SK-N-SH treated with all-trans-retinoic acid at 6 μM for 48 hours (cell line): ENCODE results near the gene ATOH7.

ENCODE experiments used
- ATAC-seq: fragments of 200-7000 bp; cut with Tn5 transposase; 3 replicates; pipeline ENCODE4 v1.9.1; 2020; ENCODE audit warnings: mild to moderate bottlenecking, moderate library complexity
- ARNTL ChIP-seq: fragments of 450-650 bp; formaldehyde crosslinking; IDR thresholded peaks from 2 replicates; pipeline ENCODE4 v1.5.0; 2020; ENCODE audit warnings: low read depth, mild to moderate bottlenecking, moderate library complexity, borderline replicate concordance
- CSDC2 ChIP-seq: fragments of 250-450 bp; sonication (Bioruptor Pico); IDR thresholded peaks from 2 replicates; pipeline ENCODE4 v1.5.0; 2020; ENCODE audit warnings: mild to moderate bottlenecking, moderate library complexity
- ESRRG ChIP-seq: fragments of 250-450 bp; sonication (Bioruptor Pico); IDR thresholded peaks from 2 replicates; pipeline ENCODE4 v1.6.1; 2021; ENCODE audit warnings: mild to moderate bottlenecking
- GLIS3 ChIP-seq: fragments of 250-450 bp; sonication (Bioruptor Pico); IDR thresholded peaks from 2 replicates; pipeline ENCODE4 v1.5.0; 2020; ENCODE audit warnings: mild to moderate bottlenecking, moderate library complexity
- ISL1 ChIP-seq: fragments of 250-450 bp; sonication (Bioruptor Pico); IDR thresholded peaks from 2 replicates; pipeline ENCODE4 v2.1.2; 2022; ENCODE audit warnings: mild to moderate bottlenecking, moderate library complexity
- OSR1 ChIP-seq: fragments of 250-450 bp; sonication (Bioruptor Pico); IDR thresholded peaks from 2 replicates; pipeline ENCODE4 v1.8.0; 2022; ENCODE audit warnings: moderate library complexity, mild to moderate bottlenecking, inconsistent platforms
- PPARA ChIP-seq: fragments of 250-450 bp; sonication (Bioruptor Pico); IDR thresholded peaks from 2 replicates; pipeline ENCODE4 v1.5.0; 2020; ENCODE audit warnings: mild to moderate bottlenecking, borderline replicate concordance
- RARB ChIP-seq: fragments of 250-450 bp; sonication (Bioruptor Pico); IDR thresholded peaks from 2 replicates; pipeline ENCODE4 v1.8.0; 2021; ENCODE audit warnings: mild to moderate bottlenecking, moderate library complexity
- SNAI2 ChIP-seq: fragments of 250-450 bp; sonication (Bioruptor Pico); IDR thresholded peaks from 2 replicates; pipeline ENCODE4 v1.5.0; 2020; ENCODE audit warnings: mild to moderate bottlenecking, moderate library complexity
- TCF4 ChIP-seq: fragments of 250-450 bp; sonication (Bioruptor Pico); IDR thresholded peaks from 2 replicates; pipeline ENCODE4 v1.8.0; 2021; ENCODE audit warnings: mild to moderate bottlenecking, moderate library complexity, borderline replicate concordance
- TOX ChIP-seq: fragments of 250-450 bp; sonication (Bioruptor Pico); IDR thresholded peaks from 2 replicates; pipeline ENCODE4 v1.8.0; 2021; ENCODE audit warnings: mild to moderate bottlenecking, moderate library complexity, borderline replicate concordance
- ZC3H10 ChIP-seq: fragments of 250-450 bp; sonication (Bioruptor Pico); IDR thresholded peaks from 2 replicates; pipeline ENCODE4 v1.5.1; 2021; ENCODE audit warnings: mild to moderate bottlenecking, moderate library complexity
- ZFP3 ChIP-seq: fragments of 250-450 bp; sonication (Bioruptor Pico); IDR thresholded peaks from 2 replicates; pipeline ENCODE4 v1.5.0; 2020; ENCODE audit warnings: mild to moderate bottlenecking, moderate library complexity
- ZFP30 ChIP-seq: fragments of 450-650 bp; formaldehyde crosslinking; IDR thresholded peaks from 2 replicates; pipeline ENCODE4 v1.5.0; 2022; ENCODE audit warnings: mild to moderate bottlenecking, moderate library complexity
- ZNF565 ChIP-seq: fragments of 450-650 bp; formaldehyde crosslinking; conservative IDR thresholded peaks from 2 replicates; pipeline ENCODE4 v1.5.0; 2020; ENCODE audit warnings: low read depth, mild to moderate bottlenecking, moderate library complexity
- ZNF8 ChIP-seq: fragments of 450-650 bp; formaldehyde crosslinking; IDR thresholded peaks from 2 replicates; pipeline ENCODE4 v1.5.0; 2020; ENCODE audit warnings: mild to moderate bottlenecking, moderate library complexity
- TF ChIP-seq, protein P1 (sequence below): fragments of 250-450 bp; sonication (Bioruptor Pico); IDR thresholded peaks from 2 replicates; pipeline ENCODE4 v1.8.0; 2021; ENCODE audit warnings: low read depth, mild to moderate bottlenecking, moderate library complexity, borderline replicate concordance
- TF ChIP-seq, protein P2 (sequence below): fragments of 250-450 bp; sonication (Bioruptor Pico); IDR thresholded peaks from 2 replicates; pipeline ENCODE4 v1.8.0; 2020; ENCODE audit warnings: mild to moderate bottlenecking, moderate library complexity, borderline replicate concordance
- TF ChIP-seq, protein P3 (sequence below): fragments of 250-450 bp; sonication (Bioruptor Pico); IDR thresholded peaks from 2 replicates; pipeline ENCODE4 v1.5.1; 2021; ENCODE audit warnings: mild to moderate bottlenecking, moderate library complexity
- TF ChIP-seq, protein P4 (sequence below): fragments of 250-450 bp; sonication (Bioruptor Pico); IDR thresholded peaks from 2 replicates; pipeline ENCODE4 v1.5.0; 2020; ENCODE audit warnings: mild to moderate bottlenecking, moderate library complexity
- TF ChIP-seq, protein P5 (sequence below): fragments of 250-450 bp; sonication (Bioruptor Pico); IDR thresholded peaks from 2 replicates; pipeline ENCODE4 v1.5.1; 2020; ENCODE audit warnings: low read depth, mild to moderate bottlenecking, moderate library complexity

Gene ATOH7

DNA sequence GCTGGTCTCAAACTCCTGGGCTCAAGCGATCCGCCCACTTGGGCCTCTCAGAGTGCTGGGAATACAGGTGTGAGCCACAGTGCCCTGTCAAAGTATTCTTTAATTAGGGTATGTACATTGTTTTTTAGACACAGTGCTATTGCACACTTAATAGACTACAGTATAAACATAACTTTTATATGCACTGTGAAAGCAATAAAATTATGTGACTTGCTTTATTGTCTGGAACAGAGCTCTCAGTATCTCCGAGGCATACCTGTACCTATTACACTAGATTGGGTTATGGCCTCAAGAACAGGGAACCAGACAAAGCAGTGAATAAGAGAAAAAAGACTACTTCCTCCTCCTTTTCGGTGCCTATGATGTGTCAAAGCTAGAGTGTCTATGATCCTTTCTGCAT is 13.1 kb downstream of the ATOH7 start:
- TF ChIP-seq, protein P1, sequence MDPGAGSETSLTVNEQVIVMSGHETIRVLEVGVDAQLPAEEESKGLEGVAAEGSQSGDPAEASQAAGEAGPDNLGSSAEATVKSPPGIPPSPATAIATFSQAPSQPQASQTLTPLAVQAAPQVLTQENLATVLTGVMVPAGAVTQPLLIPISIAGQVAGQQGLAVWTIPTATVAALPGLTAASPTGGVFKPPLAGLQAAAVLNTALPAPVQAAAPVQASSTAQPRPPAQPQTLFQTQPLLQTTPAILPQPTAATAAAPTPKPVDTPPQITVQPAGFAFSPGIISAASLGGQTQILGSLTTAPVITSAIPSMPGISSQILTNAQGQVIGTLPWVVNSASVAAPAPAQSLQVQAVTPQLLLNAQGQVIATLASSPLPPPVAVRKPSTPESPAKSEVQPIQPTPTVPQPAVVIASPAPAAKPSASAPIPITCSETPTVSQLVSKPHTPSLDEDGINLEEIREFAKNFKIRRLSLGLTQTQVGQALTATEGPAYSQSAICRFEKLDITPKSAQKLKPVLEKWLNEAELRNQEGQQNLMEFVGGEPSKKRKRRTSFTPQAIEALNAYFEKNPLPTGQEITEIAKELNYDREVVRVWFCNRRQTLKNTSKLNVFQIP (CRISPR knock-in tag), result no peak
- TF ChIP-seq SNAI2 (CRISPR knock-in tag) (no peak), OSR1 (no peak), ARNTL (CRISPR knock-in tag) (no peak)
- TF ChIP-seq, protein P2, sequence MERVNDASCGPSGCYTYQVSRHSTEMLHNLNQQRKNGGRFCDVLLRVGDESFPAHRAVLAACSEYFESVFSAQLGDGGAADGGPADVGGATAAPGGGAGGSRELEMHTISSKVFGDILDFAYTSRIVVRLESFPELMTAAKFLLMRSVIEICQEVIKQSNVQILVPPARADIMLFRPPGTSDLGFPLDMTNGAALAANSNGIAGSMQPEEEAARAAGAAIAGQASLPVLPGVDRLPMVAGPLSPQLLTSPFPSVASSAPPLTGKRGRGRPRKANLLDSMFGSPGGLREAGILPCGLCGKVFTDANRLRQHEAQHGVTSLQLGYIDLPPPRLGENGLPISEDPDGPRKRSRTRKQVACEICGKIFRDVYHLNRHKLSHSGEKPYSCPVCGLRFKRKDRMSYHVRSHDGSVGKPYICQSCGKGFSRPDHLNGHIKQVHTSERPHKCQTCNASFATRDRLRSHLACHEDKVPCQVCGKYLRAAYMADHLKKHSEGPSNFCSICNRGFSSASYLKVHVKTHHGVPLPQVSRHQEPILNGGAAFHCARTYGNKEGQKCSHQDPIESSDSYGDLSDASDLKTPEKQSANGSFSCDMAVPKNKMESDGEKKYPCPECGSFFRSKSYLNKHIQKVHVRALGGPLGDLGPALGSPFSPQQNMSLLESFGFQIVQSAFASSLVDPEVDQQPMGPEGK, result no peak
- TF ChIP-seq, protein P3, sequence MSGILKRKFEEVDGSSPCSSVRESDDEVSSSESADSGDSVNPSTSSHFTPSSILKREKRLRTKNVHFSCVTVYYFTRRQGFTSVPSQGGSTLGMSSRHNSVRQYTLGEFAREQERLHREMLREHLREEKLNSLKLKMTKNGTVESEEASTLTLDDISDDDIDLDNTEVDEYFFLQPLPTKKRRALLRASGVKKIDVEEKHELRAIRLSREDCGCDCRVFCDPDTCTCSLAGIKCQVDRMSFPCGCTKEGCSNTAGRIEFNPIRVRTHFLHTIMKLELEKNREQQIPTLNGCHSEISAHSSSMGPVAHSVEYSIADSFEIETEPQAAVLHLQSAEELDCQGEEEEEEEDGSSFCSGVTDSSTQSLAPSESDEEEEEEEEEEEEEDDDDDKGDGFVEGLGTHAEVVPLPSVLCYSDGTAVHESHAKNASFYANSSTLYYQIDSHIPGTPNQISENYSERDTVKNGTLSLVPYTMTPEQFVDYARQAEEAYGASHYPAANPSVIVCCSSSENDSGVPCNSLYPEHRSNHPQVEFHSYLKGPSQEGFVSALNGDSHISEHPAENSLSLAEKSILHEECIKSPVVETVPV (CRISPR knock-in tag), result no peak
- ATAC-seq, result no peak

DNA sequence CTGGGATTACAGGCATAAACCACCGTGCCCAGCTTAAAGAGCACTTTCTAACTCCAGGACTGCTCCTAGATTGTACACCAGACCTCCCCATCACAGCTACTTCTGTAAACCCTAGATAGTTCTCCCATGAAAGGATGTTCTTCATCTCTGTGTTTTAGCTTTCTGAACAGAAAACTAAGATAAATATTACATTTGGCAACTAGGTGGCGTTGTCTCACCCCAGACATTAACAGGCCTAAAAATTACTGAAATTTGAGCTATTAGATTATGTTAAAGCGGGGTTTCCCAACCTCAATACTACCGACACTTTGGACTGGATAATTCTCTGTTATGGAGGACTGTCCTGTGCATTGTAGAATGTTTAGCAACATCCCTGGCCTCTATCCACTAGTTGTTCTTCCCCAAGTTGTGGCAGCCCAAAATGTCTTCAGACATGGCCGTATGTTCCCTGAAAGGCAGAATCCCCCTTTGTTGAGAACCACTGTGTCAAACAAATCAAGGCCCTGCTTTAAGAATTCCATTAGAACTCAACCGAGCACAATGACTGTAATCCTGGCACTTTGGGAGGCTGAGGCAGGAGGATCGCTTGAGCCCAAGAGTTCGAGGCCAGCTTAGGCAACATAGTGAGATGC is 19.1 kb downstream of the ATOH7 start:
- TF ChIP-seq ZFP30 (CRISPR knock-in tag) (no peak), OSR1 (no peak), TCF4 (CRISPR knock-in tag) (no peak), SNAI2 (CRISPR knock-in tag) (no peak), TOX (CRISPR knock-in tag) (no peak), ZFP3 (CRISPR knock-in tag) (no peak), RARB (CRISPR knock-in tag) (no peak), CSDC2 (CRISPR knock-in tag) (no peak), GLIS3 (CRISPR knock-in tag) (no peak), ISL1 (CRISPR knock-in tag) (no peak), ZNF565 (CRISPR knock-in tag) (no peak), ARNTL (CRISPR knock-in tag) (no peak), ZC3H10 (CRISPR knock-in tag) (no peak), PPARA (CRISPR knock-in tag) (no peak), ESRRG (no peak), ZNF8 (CRISPR knock-in tag) (no peak)
- TF ChIP-seq, protein P4, sequence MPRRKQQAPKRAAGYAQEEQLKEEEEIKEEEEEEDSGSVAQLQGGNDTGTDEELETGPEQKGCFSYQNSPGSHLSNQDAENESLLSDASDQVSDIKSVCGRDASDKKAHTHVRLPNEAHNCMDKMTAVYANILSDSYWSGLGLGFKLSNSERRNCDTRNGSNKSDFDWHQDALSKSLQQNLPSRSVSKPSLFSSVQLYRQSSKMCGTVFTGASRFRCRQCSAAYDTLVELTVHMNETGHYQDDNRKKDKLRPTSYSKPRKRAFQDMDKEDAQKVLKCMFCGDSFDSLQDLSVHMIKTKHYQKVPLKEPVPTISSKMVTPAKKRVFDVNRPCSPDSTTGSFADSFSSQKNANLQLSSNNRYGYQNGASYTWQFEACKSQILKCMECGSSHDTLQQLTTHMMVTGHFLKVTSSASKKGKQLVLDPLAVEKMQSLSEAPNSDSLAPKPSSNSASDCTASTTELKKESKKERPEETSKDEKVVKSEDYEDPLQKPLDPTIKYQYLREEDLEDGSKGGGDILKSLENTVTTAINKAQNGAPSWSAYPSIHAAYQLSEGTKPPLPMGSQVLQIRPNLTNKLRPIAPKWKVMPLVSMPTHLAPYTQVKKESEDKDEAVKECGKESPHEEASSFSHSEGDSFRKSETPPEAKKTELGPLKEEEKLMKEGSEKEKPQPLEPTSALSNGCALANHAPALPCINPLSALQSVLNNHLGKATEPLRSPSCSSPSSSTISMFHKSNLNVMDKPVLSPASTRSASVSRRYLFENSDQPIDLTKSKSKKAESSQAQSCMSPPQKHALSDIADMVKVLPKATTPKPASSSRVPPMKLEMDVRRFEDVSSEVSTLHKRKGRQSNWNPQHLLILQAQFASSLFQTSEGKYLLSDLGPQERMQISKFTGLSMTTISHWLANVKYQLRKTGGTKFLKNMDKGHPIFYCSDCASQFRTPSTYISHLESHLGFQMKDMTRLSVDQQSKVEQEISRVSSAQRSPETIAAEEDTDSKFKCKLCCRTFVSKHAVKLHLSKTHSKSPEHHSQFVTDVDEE (CRISPR knock-in tag), result no peak
- TF ChIP-seq, protein P3 (CRISPR knock-in tag), result no peak
- TF ChIP-seq, protein P5, sequence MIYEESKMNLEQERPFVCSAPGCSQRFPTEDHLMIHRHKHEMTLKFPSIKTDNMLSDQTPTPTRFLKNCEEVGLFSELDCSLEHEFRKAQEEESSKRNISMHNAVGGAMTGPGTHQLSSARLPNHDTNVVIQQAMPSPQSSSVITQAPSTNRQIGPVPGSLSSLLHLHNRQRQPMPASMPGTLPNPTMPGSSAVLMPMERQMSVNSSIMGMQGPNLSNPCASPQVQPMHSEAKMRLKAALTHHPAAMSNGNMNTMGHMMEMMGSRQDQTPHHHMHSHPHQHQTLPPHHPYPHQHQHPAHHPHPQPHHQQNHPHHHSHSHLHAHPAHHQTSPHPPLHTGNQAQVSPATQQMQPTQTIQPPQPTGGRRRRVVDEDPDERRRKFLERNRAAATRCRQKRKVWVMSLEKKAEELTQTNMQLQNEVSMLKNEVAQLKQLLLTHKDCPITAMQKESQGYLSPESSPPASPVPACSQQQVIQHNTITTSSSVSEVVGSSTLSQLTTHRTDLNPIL (CRISPR knock-in tag), result no peak
- TF ChIP-seq, protein P2, result no peak
- ATAC-seq, result peak; percentile 30
